Measurements from ENCODE around the gene TRIM40.

- TF ChIP-seq POLR2A (IDR thresholded peaks at IDR 0.05; ENCODE audit: low read length) = no peak
- no peak for TF ChIP-seq GATA1 (IDR thresholded peaks at IDR 0.05; ENCODE audit: low read depth, low read length)
Measured at GRCh38 chr6:30151580-30151979, 15.6 kb downstream of the TRIM40 start.

Measured in erythroblast (primary cell).